K562 (cell line): Measurements from ENCODE around the gene NUAK1. TPM values are rescaled to one million over a fixed set of nuclear protein-coding genes. Genes with fewer than 3 reads are reported as not detected.

Source experiments
- ATAC-seq: fragments of 200-7000 bp; cut with Tn5 transposase; 3 replicates; pipeline ENCODE4 v1.9.1; 2020; ENCODE audit warnings: moderate library complexity
- BruUV-seq: library from RNA; stranded (reverse); fragments of 400-500 nt; replicated peaks from 2 replicates; lab custom pipeline; 2021; lab: Mats Ljungman, UMichigan
- CTCF ChIA-PET: fragments of 300-600 bp; formaldehyde crosslinking; extraction: SDS; loops from one replicate; lab custom pipeline; 2021; ENCODE audit warnings: low intra/inter-chr PET ratio; lab: Yijun Ruan, JAX
- POLR2A ChIA-PET: fragments of 300-600, 350-650 bp; sonication (Branson Sonifier 250); formaldehyde crosslinking; extraction: SDS; loops from one replicate; lab custom pipeline; 2021; ENCODE audit warnings: antibody characterized with exemption, inconsistent platforms; lab: Yijun Ruan, JAX
- DNase-seq, 4 experiments: peaks; one replicate each; pipeline versions ENCODE4 v3.0.0 to v3.0.0-alpha.2; 2011 to 2018; ENCODE audit warnings: low spot score in 3 of 4, mixed read lengths in 3 of 4; ENCODE audit errors: extremely low read depth in 1 of 4
- FAIRE-seq: peaks from 2 replicates; lab custom pipeline; 2011; peaks lifted over from hg19 to GRCh38; lab: Jason Lieb, UNC
- H2AFZ ChIP-seq: 2 replicates; pipeline ENCODE4 v1.6.0; 2011; ENCODE audit warnings: low read depth, low read length, control low read depth, inconsistent platforms
- H3K27ac ChIP-seq: fragments of 200-600 bp; 3 replicates; pipeline ENCODE4 v1.8.0; 2011; ENCODE audit warnings: low read depth, mild to moderate bottlenecking, control low read depth, inconsistent platforms, low read length, moderate library complexity, mixed read lengths; ENCODE audit errors: extremely low read depth
- H3K27me3 ChIP-seq, 2 experiments: fragments of 300-600 bp in 1 of 2; 2 replicates in 1 of 2; 3 replicates in 1 of 2; pipeline versions ENCODE4 v1.6.0 to v1.8.0; 2011; ENCODE audit warnings: inconsistent platforms in 2 of 2, low read length in 2 of 2, mild to moderate bottlenecking in 1 of 2, mixed read lengths in 1 of 2, moderate library complexity in 1 of 2; ENCODE audit not compliant: control insufficient read depth in 2 of 2, insufficient read depth in 2 of 2
- H3K36me3 ChIP-seq: fragments of 300-600 bp; 3 replicates; pipeline ENCODE4 v1.8.0; 2011; ENCODE audit warnings: mild to moderate bottlenecking, low read length, inconsistent platforms; ENCODE audit not compliant: control insufficient read depth, insufficient read depth
- H3K4me1 ChIP-seq, 2 experiments: fragments of 200-600 bp in 1 of 2; replicated peaks in 1 of 2; 2 replicates in 1 of 2; 3 replicates in 1 of 2; pipeline versions ENCODE4 v1.5.1 to v1.8.0; 2011; ENCODE audit warnings: inconsistent platforms in 2 of 2, low read length in 2 of 2, mild to moderate bottlenecking in 1 of 2, mixed read lengths in 1 of 2, moderate library complexity in 1 of 2; ENCODE audit not compliant: control insufficient read depth in 2 of 2, insufficient read depth in 2 of 2
- H3K4me2 ChIP-seq: 2 replicates; pipeline ENCODE4 v1.6.1; 2011; ENCODE audit warnings: low read length, control low read depth, inconsistent platforms, mixed read lengths; ENCODE audit not compliant: insufficient read depth
- H3K4me3 ChIP-seq: fragments of 200-600 bp; sonication (generic), shearing (Covaris generic); 2 replicates; pipeline ENCODE4 v1.5.1; 2016; ENCODE audit warnings: control low read depth, inconsistent platforms
- H3K79me2 ChIP-seq: fragments of 200-600 bp; 3 replicates; pipeline ENCODE4 v1.8.0; 2011; ENCODE audit warnings: low read length, inconsistent platforms; ENCODE audit not compliant: control insufficient read depth, insufficient read depth
- H3K9ac ChIP-seq, 2 experiments: 2 replicates each; pipeline versions ENCODE4 v1.6.0 to v1.6.1; 2011; ENCODE audit warnings: low read depth in 2 of 2, low read length in 2 of 2, control low read depth in 1 of 2, inconsistent platforms in 1 of 2, mild to moderate bottlenecking in 1 of 2, mixed read lengths in 1 of 2; ENCODE audit not compliant: insufficient read depth in 1 of 2
- H3K9me1 ChIP-seq: one replicate; pipeline ENCODE4 v1.6.0; 2011; ENCODE audit warnings: inconsistent platforms, mild to moderate bottlenecking, low read length, moderate library complexity; ENCODE audit not compliant: control insufficient read depth, insufficient read depth
- H3K9me3 ChIP-seq: replicated peaks from 2 replicates; pipeline ENCODE4 v1.5.1; 2011; ENCODE audit warnings: low read depth, low read length, inconsistent platforms; ENCODE audit not compliant: control insufficient read depth, insufficient read depth
- H4K20me1 ChIP-seq: replicated peaks from 2 replicates; pipeline ENCODE4 v1.6.1; 2011; ENCODE audit warnings: low read length, inconsistent platforms, mixed read lengths; ENCODE audit not compliant: control insufficient read depth, insufficient read depth
- ATF6 ChIP-seq: sonication (generic); formaldehyde crosslinking; IDR thresholded peaks from 2 replicates; pipeline ENCODE4 v1.4.0; 2020; ENCODE audit warnings: mild to moderate bottlenecking, missing genetic modification reagents
- BRD4 ChIP-seq: fragments of 200-600 bp; sonication (generic); IDR thresholded peaks from 2 replicates; pipeline ENCODE4 v1.6.1; 2017; ENCODE audit warnings: inconsistent platforms
- FOXJ3 ChIP-seq: sonication (generic); formaldehyde crosslinking; IDR thresholded peaks from 2 replicates; pipeline ENCODE4 v1.4.0; 2020; ENCODE audit warnings: mild to moderate bottlenecking, missing genetic modification reagents
- ILF3 ChIP-seq: fragments of 450-650 bp; IDR thresholded peaks from 2 replicates; pipeline ENCODE4 v1.6.1; 2018; ENCODE audit warnings: antibody characterized with exemption, mild to moderate bottlenecking, moderate library complexity, borderline replicate concordance
- LCOR ChIP-seq: sonication (generic); formaldehyde crosslinking; IDR thresholded peaks from 2 replicates; pipeline ENCODE4 v1.8.0; 2022; ENCODE audit warnings: mild to moderate bottlenecking, missing genetic modification reagents
- SIX5 ChIP-seq, 2 experiments: IDR thresholded peaks; 2 replicates each; pipeline ENCODE4 v1.6.1; 2011; ENCODE audit warnings: low read length in 2 of 2, borderline replicate concordance in 1 of 2, low read depth in 1 of 2, mild to moderate bottlenecking in 1 of 2, moderate library complexity in 1 of 2; ENCODE audit not compliant: insufficient read depth in 1 of 2
- TRIM25 ChIP-seq: fragments of 450-650 bp; IDR thresholded peaks from 2 replicates; pipeline ENCODE4 v1.7.0; 2016; ENCODE audit warnings: borderline replicate concordance
- ZNF766 ChIP-seq: fragments of 200-800 bp; sonication (Bioruptor generic); conservative IDR thresholded peaks from 2 replicates; pipeline ENCODE4 v1.6.1; 2016; ENCODE audit warnings: missing genetic modification characterization, missing compliant biosample characterization
- WGBS: fragments of 100-300 bp; shearing (Covaris generic); methylation state at CpG from one replicate; pipeline ENCODE4 v1.1.6; 2016; ENCODE audit warnings: low coverage, mixed read lengths; ENCODE audit not compliant: insufficient coverage; ENCODE audit errors: missing lambda C conversion rate; 5-methylcytosine and 5-hydroxymethylcytosine counted together
- in situ Hi-C: fragments of 300-500 bp; cut with MboI; formaldehyde crosslinking; loops from 4 replicates; pipeline ENCODE4 v1.15.0; 2018; ENCODE audit warnings: inconsistent platforms, mixed read lengths
- intact Hi-C: fragments of 100-400 bp; cut with micrococcal nuclease; formaldehyde crosslinking; loops from 2 replicates; pipeline ENCODE4 v1.14.2; 2022
- polyA plus RNA-seq, 8 experiments: library from polyadenylated mRNA; depleted of rRNA in 4 of 8; stranded (reverse) in 5 of 8; unstranded in 3 of 8; fragments of >200 nt; fragmentation: Nextera tagmentation in 2 of 8; fragmentation: Illumina TruSeq in 1 of 8; extraction: Ambion mirVana in 2 of 8; extraction: Trizol in 1 of 8; gene quantifications; 2 replicates each; pipeline versions ENCODE4 v1.2.1 to v1.2.3, GENCODE V29; 2011 to 2014; ENCODE audit warnings: inconsistent platforms in 1 of 8, missing spikeins in 1 of 8
- total RNA-seq, 7 experiments: library from RNA; depleted of rRNA in 6 of 7; stranded (reverse); fragments of >200 nt in 6 of 7; fragmentation: Illumina TruSeq in 2 of 7; extraction: Trizol in 2 of 7; gene quantifications; 2 replicates each; pipeline versions ENCODE4 v1.2.1 to v1.2.3, GENCODE V29; 2011 to 2021; ENCODE audit warnings: low replicate concordance in 1 of 7

NUAK1 gene
- total and polyA plus RNA-seq, 9 of the 15 experiments (the other 6 are each of a cell fraction or from before 2014, with no cell fraction given) = 0.02 TPM; not detected in 8

- DNase-seq = no peak
- no peak overlapping the region for H2AFZ ChIP-seq
- in situ Hi-C loops = loop anchor here (10.0 kb wide), 1 partner anchor 446 kb away; no protein-coding TSS in a partner anchor
- TF ChIP-seq ILF3 = no peak
- TF ChIP-seq ZNF766 (CRISPR knock-in tag) = no peak
- TF ChIP-seq FOXJ3 (CRISPR knock-in tag) = no peak
- TF ChIP-seq SIX5 (IDR thresholded peaks at IDR 0.05; ENCODE audit: borderline replicate concordance in 1 of 2, insufficient read depth in 1 of 2, low read depth in 1 of 2, low read length in 2 of 2) = no peak
- no peak for TF ChIP-seq ATF6 (CRISPR knock-in tag)
- no peak for TF ChIP-seq TRIM25
- TF ChIP-seq LCOR (CRISPR knock-in tag) = no peak
- no peak for TF ChIP-seq BRD4
- TF ChIP-seq, all 486 proteins: peak for 0
- Histone ChIP-seq H3K36me3 (no peaks in the 10 kb centered on the region), H3K27ac (no peak overlapping the region), H3K4me2 (no peak overlapping the region), H3K27me3 (peaks cover 0 to 8% of the 10 kb centered on the region in 2 experiments; a peak in 1 of 5 replicates), H4K20me1 (no peaks in the 10 kb centered on the region), H3K4me1 (no peaks in the 10 kb centered on the region), H3K9me3 (no peaks in the 10 kb centered on the region), H3K79me2 (no peaks in the 10 kb centered on the region), H3K9me1 (peaks cover 2% of the 10 kb centered on the region), H3K4me3 (no peak overlapping the region), H3K9ac (no peak overlapping the region)
- WGBS = 0% methylated on average over 5 of the region's 5 CpGs
- ATAC-seq = no peak
- no TSS peak for BruUV-seq
- ChIA-PET POLR2A (no interaction called here), CTCF (no interaction called here)
- no peak for FAIRE-seq
- intact Hi-C loops = no loop called here
Observed at GRCh38 chr12:106150555-106150954, 11.8 kb upstream of the NUAK1 start.
